Gastrocnemius medialis (tissue), 4 donors: ENCODE data around the gene ARHGDIA. TPM values are rescaled to one million over a fixed set of nuclear protein-coding genes. Genes with fewer than 3 reads are reported as not detected.

Experiments used
- ATAC-seq, 2 donors: fragments of 150-250 bp; one replicate each; pipeline ENCODE4 v1.9.1; 2016
- DNase-seq, 2 donors: peaks; one replicate each; pipeline ENCODE4 v3.0.0-alpha.2; 2019
- H3K27ac ChIP-seq, 4 donors: fragments of 200-600 bp; sonication (generic); 1 replicate in 1 of 4; 2 replicates in 3 of 4; pipeline ENCODE4 v1.5.1; 2016 to 2018; ENCODE audit warnings: mild to moderate bottlenecking in 2 of 4, moderate library complexity in 1 of 4
- H3K27me3 ChIP-seq, 3 donors: fragments of 200-600 bp; sonication (generic) in 2 of 3; 1 replicate in 1 of 3; 2 replicates in 2 of 3; pipeline versions ENCODE4 v1.5.1 to v1.6.0; 2016 to 2019; ENCODE audit warnings: mild to moderate bottlenecking in 1 of 3, moderate library complexity in 1 of 3
- H3K36me3 ChIP-seq, 2 donors: fragments of 200-600 bp; sonication (generic) in 1 of 2; one replicate each; pipeline ENCODE4 v1.5.1; 2017 to 2018
- H3K4me1 ChIP-seq, 2 donors: fragments of 200-600 bp; sonication (generic) in 1 of 2; one replicate each; pipeline ENCODE4 v1.5.1; 2016 to 2017; ENCODE audit warnings: mild to moderate bottlenecking in 2 of 2
- H3K4me3 ChIP-seq, 4 donors: fragments of 200-600 bp; sonication (generic) in 3 of 4; 1 replicate in 1 of 4; 2 replicates in 3 of 4; pipeline ENCODE4 v1.5.1; 2016 to 2019; ENCODE audit warnings: mild to moderate bottlenecking in 2 of 4
- H3K9me3 ChIP-seq, 3 donors: fragments of 200-600 bp; sonication (generic) in 2 of 3; 1 replicate in 1 of 3; 2 replicates in 2 of 3; pipeline ENCODE4 v1.5.1; 2016 to 2019
- POLR2A ChIP-seq, 2 donors: fragments of 450-650 bp; IDR thresholded peaks; one replicate each; pipeline ENCODE4 v1.6.1; 2017; ENCODE audit warnings: antibody characterized with exemption in 2 of 2, mild to moderate bottlenecking in 2 of 2, moderate library complexity in 2 of 2
- in situ Hi-C, 4 donors: fragments of 200-750 bp; cut with MboI; loops; one replicate each; pipeline versions ENCODE4 v1.15.0 to v1.8.0; 2017; ENCODE audit warnings: low sequenced_read_pairs in 4 of 4
- intact Hi-C: fragments of 100-400 bp; cut with DNase I; formaldehyde crosslinking; loops from one replicate; pipeline ENCODE4 v1.15.1; 2023; ENCODE audit warnings: low total_unique reads
- total RNA-seq, 4 donors: library from RNA; depleted of rRNA; stranded (reverse); fragments of >200 nt; gene quantifications; one replicate each; pipeline versions ENCODE4 v1.1.0 to v1.2.3, GENCODE V29; 2016
- TF ChIP-seq, protein P1 (sequence below), 5 experiments: fragments of 450-650 bp in 3 of 5; fragments of 200-600 bp in 2 of 5; sonication (generic) in 2 of 5; IDR thresholded peaks in 4 of 5; conservative IDR thresholded peaks in 1 of 5; 1 replicate in 4 of 5; 2 replicates in 1 of 5; pipeline ENCODE4 v1.5.1; 2016 to 2019; ENCODE audit warnings: antibody characterized with exemption in 5 of 5, mild to moderate bottlenecking in 3 of 5, moderate library complexity in 3 of 5

ARHGDIA gene
- total RNA-seq, 4 donors from 2014 or later, result 52.1 to 122 (median 64.4) TPM

DNA sequence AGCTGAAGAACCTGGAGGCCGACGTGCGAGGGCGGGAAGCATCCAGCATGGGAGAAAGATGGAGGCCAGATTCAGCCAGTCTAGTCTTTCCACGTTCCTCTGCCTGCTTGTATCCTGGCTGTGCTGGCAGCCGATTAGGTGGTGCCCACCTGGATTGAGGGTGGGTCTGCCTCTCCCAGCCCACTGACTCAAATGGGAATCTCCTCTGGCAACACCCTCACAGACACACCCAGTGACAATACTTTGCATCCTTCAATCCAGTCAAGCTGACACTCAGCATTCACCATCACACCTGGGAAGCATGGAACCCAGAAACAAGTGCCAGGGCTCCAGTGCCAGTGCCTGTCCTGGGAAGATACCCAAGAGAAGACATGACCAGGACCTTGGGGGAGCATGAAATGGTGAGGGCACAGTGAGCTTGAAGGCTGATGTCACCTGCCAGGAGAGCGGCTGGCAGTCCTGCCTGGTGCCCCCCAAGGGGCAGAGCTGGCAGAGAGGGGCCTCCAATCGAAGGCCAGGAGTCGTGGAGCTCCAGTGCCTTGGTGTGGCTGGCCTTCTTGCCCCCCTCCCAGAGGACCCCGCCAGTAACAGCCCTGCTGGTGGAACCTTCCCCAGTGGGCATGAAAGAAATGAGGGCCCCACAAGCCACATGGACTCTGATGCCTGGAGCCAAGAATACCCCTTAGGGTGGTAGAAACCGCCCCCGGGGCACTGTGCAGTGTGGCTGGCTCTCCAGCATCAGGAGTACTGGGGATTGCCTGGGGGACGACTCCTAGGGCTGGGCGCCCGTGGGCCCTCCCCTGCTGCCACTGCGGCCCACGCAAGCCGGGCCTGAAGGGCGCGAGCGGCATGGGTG is 30.3 kb upstream of the ARHGDIA start:
- in situ Hi-C loops, result no loop called here

DNA sequence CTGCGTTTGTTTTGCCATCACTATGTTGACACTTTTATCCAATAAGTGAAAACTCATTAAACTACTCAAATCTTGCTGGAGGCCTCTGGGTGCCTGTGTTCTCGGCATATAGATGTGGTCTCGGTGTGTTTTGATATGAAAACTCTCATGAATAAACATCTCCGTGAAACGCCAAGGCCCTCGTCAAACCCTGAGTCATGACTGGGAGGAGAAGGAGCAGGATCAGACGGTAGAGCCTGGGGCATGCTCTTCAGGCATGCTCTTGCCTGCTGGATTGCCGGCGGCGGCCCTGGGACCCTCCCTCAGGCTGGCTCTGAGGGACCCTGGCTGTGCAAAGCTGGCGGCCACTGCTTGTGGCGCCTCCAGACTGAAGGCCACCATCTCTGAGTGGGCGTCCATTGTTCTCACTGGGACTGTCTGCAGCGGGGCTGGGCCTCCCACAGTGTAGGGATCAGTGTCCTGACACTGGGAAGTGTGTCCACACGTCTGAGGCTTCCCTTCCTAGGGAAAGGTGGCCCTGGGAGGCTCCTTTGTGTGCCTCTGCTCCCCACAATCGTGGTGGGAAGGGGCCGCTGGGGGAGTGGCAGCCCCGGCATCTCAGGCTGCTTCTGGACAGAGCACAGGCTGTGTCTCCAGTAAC is 29.2 kb upstream of the ARHGDIA start:
- H3K9me3 ChIP-seq, result no peaks in the 10 kb centered on the region
- no peak overlapping the region for H3K4me3 ChIP-seq
- peaks cover 0 to 36% of the 10 kb centered on the region in 2 donors for H3K36me3 ChIP-seq
- no peak for ATAC-seq
- in situ Hi-C loops (no loop called here), intact Hi-C loops (no loop called here)
- TF ChIP-seq, protein P1, sequence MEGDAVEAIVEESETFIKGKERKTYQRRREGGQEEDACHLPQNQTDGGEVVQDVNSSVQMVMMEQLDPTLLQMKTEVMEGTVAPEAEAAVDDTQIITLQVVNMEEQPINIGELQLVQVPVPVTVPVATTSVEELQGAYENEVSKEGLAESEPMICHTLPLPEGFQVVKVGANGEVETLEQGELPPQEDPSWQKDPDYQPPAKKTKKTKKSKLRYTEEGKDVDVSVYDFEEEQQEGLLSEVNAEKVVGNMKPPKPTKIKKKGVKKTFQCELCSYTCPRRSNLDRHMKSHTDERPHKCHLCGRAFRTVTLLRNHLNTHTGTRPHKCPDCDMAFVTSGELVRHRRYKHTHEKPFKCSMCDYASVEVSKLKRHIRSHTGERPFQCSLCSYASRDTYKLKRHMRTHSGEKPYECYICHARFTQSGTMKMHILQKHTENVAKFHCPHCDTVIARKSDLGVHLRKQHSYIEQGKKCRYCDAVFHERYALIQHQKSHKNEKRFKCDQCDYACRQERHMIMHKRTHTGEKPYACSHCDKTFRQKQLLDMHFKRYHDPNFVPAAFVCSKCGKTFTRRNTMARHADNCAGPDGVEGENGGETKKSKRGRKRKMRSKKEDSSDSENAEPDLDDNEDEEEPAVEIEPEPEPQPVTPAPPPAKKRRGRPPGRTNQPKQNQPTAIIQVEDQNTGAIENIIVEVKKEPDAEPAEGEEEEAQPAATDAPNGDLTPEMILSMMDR (IDR thresholded peaks at IDR 0.05 in 4 of 5, conservative IDR thresholded peaks at IDR 0.05 in 1 of 5), result no peak
- H3K27ac ChIP-seq, result no peak overlapping the region
- peaks cover 0 to 3% of the 10 kb centered on the region in 2 donors for H3K4me1 ChIP-seq
- DNase-seq, result no peak
- no peaks in the 10 kb centered on the region for H3K27me3 ChIP-seq

More for the DNA sequence above, 30.3 kb upstream of the ARHGDIA start:
- Histone ChIP-seq H3K4me3 (peak overlapping the region in 3 of 4 donors; percentile 23 to 44 (median 36)), H3K36me3 (peaks cover 0 to 36% of the 10 kb centered on the region in 2 donors), H3K4me1 (peaks cover 0 to 3% of the 10 kb centered on the region in 2 donors), H3K27ac (no peak overlapping the region), H3K27me3 (no peaks in the 10 kb centered on the region), H3K9me3 (no peaks in the 10 kb centered on the region)
- ATAC-seq (no peak), DNase-seq (no peak)
- intact Hi-C loops, result no loop called here
- TF ChIP-seq, protein P1 (IDR thresholded peaks at IDR 0.05 in 4 of 5, conservative IDR thresholded peaks at IDR 0.05 in 1 of 5), result no peak
- no peak for TF ChIP-seq POLR2A (IDR thresholded peaks at IDR 0.05)

- peaks cover 0 to 38% of the 10 kb centered on the region in 2 donors for H3K36me3 ChIP-seq
- H3K9me3 ChIP-seq, result no peaks in the 10 kb centered on the region
- H3K4me1 ChIP-seq, result peaks cover 0 to 3% of the 10 kb centered on the region in 2 donors
- no peaks in the 10 kb centered on the region for H3K27me3 ChIP-seq
- intact Hi-C loops, result no loop called here
- H3K27ac ChIP-seq, result no peak overlapping the region
- no peak for TF ChIP-seq POLR2A (IDR thresholded peaks at IDR 0.05)
- TF ChIP-seq, protein P1 (IDR thresholded peaks at IDR 0.05 in 4 of 5, conservative IDR thresholded peaks at IDR 0.05 in 1 of 5), result no peak
- DNase-seq, result peak in 1 of 2 donors; percentile 22
- in situ Hi-C loops, result no loop called here
- H3K4me3 ChIP-seq, result no peak overlapping the region
- ATAC-seq, result no peak
Measured at GRCh38 chr17:81899514-81900166, 28.5 kb upstream of the ARHGDIA start.

GRCh38 chr17:81898885-81899284 is 27.7 kb upstream of the ARHGDIA start:
- intact Hi-C loops, result no loop called here
- DNase-seq, result no peak
- no peak overlapping the region for H3K4me3 ChIP-seq
- H3K27me3 ChIP-seq, result no peaks in the 10 kb centered on the region
- no peak overlapping the region for H3K27ac ChIP-seq
- H3K36me3 ChIP-seq, result peaks cover 0 to 45% of the 10 kb centered on the region in 2 donors
- ATAC-seq, result no peak
- H3K4me1 ChIP-seq, result peaks cover 0 to 3% of the 10 kb centered on the region in 2 donors
- no peak for TF ChIP-seq POLR2A (IDR thresholded peaks at IDR 0.05)
- TF ChIP-seq, protein P1 (IDR thresholded peaks at IDR 0.05 in 4 of 5, conservative IDR thresholded peaks at IDR 0.05 in 1 of 5), result no peak
- in situ Hi-C loops, result no loop called here
- H3K9me3 ChIP-seq, result no peaks in the 10 kb centered on the region
